Astrocyte (in vitro differentiated cells and primary cell): ENCODE data around the gene SMIM31. TPM values are rescaled to one million over a fixed set of nuclear protein-coding genes. Genes with fewer than 3 reads are reported as not detected.

Experiments used
- DNase-seq: peaks from one replicate; pipeline ENCODE4 v3.0.0-alpha.2; 2010; ENCODE audit warnings: low read depth
- FAIRE-seq: peaks from 2 replicates; lab custom pipeline; 2011; peaks lifted over from hg19 to GRCh38; lab: Jason Lieb, UNC
- H2AFZ ChIP-seq: 2 replicates; pipeline ENCODE4 v1.6.0; 2012; ENCODE audit warnings: low read depth, low read length, inconsistent platforms
- H3K27ac ChIP-seq: 2 replicates; pipeline ENCODE4 v1.5.1; 2011; ENCODE audit warnings: low read depth, low read length, inconsistent platforms
- H3K27me3 ChIP-seq: 2 replicates; pipeline ENCODE4 v1.6.0; 2011; ENCODE audit warnings: low read length, inconsistent platforms; ENCODE audit not compliant: insufficient read depth
- H3K36me3 ChIP-seq: 2 replicates; pipeline ENCODE4 v1.5.1; 2011; ENCODE audit warnings: low read length, inconsistent platforms; ENCODE audit not compliant: insufficient read depth
- H3K4me1 ChIP-seq: 2 replicates; pipeline ENCODE4 v1.5.1; 2011; ENCODE audit warnings: low read length, inconsistent platforms; ENCODE audit not compliant: insufficient read depth
- H3K4me2 ChIP-seq: 2 replicates; pipeline ENCODE4 v1.6.0; 2012; ENCODE audit warnings: low read length, inconsistent platforms
- H3K4me3 ChIP-seq: 2 replicates; pipeline ENCODE4 v1.5.1; 2011; ENCODE audit warnings: low read depth, mild to moderate bottlenecking, low read length, inconsistent platforms; ENCODE audit not compliant: insufficient read depth
- H3K79me2 ChIP-seq: 2 replicates; pipeline ENCODE4 v1.6.0; 2012; ENCODE audit warnings: mild to moderate bottlenecking, low read length, inconsistent platforms; ENCODE audit not compliant: insufficient read depth
- H3K9ac ChIP-seq: 2 replicates; pipeline ENCODE4 v1.6.0; 2012; ENCODE audit warnings: mild to moderate bottlenecking, low read length, inconsistent platforms
- H3K9me3 ChIP-seq: 2 replicates; pipeline ENCODE4 v1.5.1; 2012; ENCODE audit warnings: low read depth, mild to moderate bottlenecking, low read length, inconsistent platforms; ENCODE audit not compliant: insufficient read depth
- H4K20me1 ChIP-seq: 2 replicates; pipeline ENCODE4 v1.6.0; 2012; ENCODE audit warnings: low read length, inconsistent platforms; ENCODE audit not compliant: insufficient read depth
- H3K27ac Mint-ChIP-seq: one replicate; pipeline ENCODE4 v1.8.0; 2021; ENCODE audit warnings: mild to moderate bottlenecking, mixed read lengths; ENCODE audit not compliant: unreplicated experiment
- H3K27me3 Mint-ChIP-seq: one replicate; pipeline ENCODE4 v1.8.0; 2021; ENCODE audit warnings: low read depth, mixed read lengths; ENCODE audit not compliant: unreplicated experiment
- H3K36me3 Mint-ChIP-seq: one replicate; pipeline ENCODE4 v1.8.0; 2021; ENCODE audit warnings: low read depth, mixed read lengths; ENCODE audit not compliant: unreplicated experiment
- H3K4me1 Mint-ChIP-seq: one replicate; pipeline ENCODE4 v1.8.0; 2021; ENCODE audit warnings: low read depth, mixed read lengths; ENCODE audit not compliant: unreplicated experiment
- H3K4me3 Mint-ChIP-seq: one replicate; pipeline ENCODE4 v1.8.0; 2021; ENCODE audit warnings: mild to moderate bottlenecking, moderate library complexity, mixed read lengths; ENCODE audit not compliant: unreplicated experiment
- H3K9me3 Mint-ChIP-seq: one replicate; pipeline ENCODE4 v1.8.0; 2021; ENCODE audit warnings: mild to moderate bottlenecking, mixed read lengths; ENCODE audit not compliant: unreplicated experiment
- CTCF ChIP-seq: IDR thresholded peaks from 2 replicates; pipeline ENCODE4 v1.5.1; 2011; ENCODE audit warnings: low read depth, mild to moderate bottlenecking, inconsistent platforms, low read length, moderate library complexity; ENCODE audit not compliant: insufficient read depth
- EZH2 ChIP-seq: IDR thresholded peaks from 2 replicates; pipeline ENCODE4 v1.6.1; 2012; ENCODE audit warnings: mild to moderate bottlenecking, low read length, inconsistent platforms; ENCODE audit not compliant: insufficient read depth
- total RNA-seq: library from RNA; stranded (reverse); gene quantifications from 2 replicates; pipeline ENCODE4 v1.2.1, GENCODE V29; 2021

The SMIM31 gene
- total RNA-seq, 1 donor from 2014 or later: not detected

- Histone ChIP-seq H3K4me1 (no peaks in the 10 kb centered on the region), H3K36me3 (no peaks in the 10 kb centered on the region), H3K4me3 (no peak overlapping the region), H3K9ac (no peak overlapping the region), H3K9me3 (no peaks in the 10 kb centered on the region), H4K20me1 (no peaks in the 10 kb centered on the region), H3K4me2 (no peak overlapping the region), H3K27ac (no peak overlapping the region), H2AFZ (no peak overlapping the region), H3K79me2 (no peaks in the 10 kb centered on the region), H3K27me3 (peaks cover 2% of the 10 kb centered on the region)
- H3K36me3 Mint-ChIP-seq: no peaks in the 10 kb centered on the region
- no peak overlapping the region for H3K4me3 Mint-ChIP-seq
- peaks cover 1% of the 10 kb centered on the region for H3K9me3 Mint-ChIP-seq
- H3K27me3 Mint-ChIP-seq: no peaks in the 10 kb centered on the region
- TF ChIP-seq EZH2 (no peak), CTCF (no peak)
- no peak for DNase-seq
- FAIRE-seq: no peak
- no peak overlapping the region for H3K27ac Mint-ChIP-seq
- H3K4me1 Mint-ChIP-seq: peaks cover 1% of the 10 kb centered on the region
Measured at GRCh38 chr4:164765833-164766232, 11.9 kb downstream of the SMIM31 start.

- Histone ChIP-seq H3K4me1 (no peaks in the 10 kb centered on the region), H4K20me1 (no peaks in the 10 kb centered on the region), H3K9ac (no peak overlapping the region), H3K79me2 (no peaks in the 10 kb centered on the region), H3K4me2 (no peak overlapping the region), H3K27ac (no peak overlapping the region), H3K4me3 (no peak overlapping the region), H3K36me3 (no peaks in the 10 kb centered on the region), H2AFZ (no peak overlapping the region), H3K27me3 (peaks cover 2% of the 10 kb centered on the region), H3K9me3 (no peaks in the 10 kb centered on the region)
- TF ChIP-seq CTCF (peak; percentile 41), EZH2 (no peak)
- DNase-seq (no peak), FAIRE-seq (no peak)
- Mint-ChIP-seq H3K9me3 (peaks cover 1% of the 10 kb centered on the region), H3K4me1 (peaks cover 1% of the 10 kb centered on the region), H3K27me3 (no peaks in the 10 kb centered on the region), H3K4me3 (no peak overlapping the region), H3K27ac (no peak overlapping the region), H3K36me3 (no peaks in the 10 kb centered on the region)
Measured at GRCh38 chr4:164768516-164768915, 14.6 kb downstream of the SMIM31 start.

- Histone ChIP-seq H3K9me3 (no peaks in the 10 kb centered on the region), H3K36me3 (no peaks in the 10 kb centered on the region), H3K9ac (no peak overlapping the region), H3K4me3 (no peak overlapping the region), H3K27me3 (peaks cover 2% of the 10 kb centered on the region), H3K79me2 (no peaks in the 10 kb centered on the region), H2AFZ (no peak overlapping the region), H4K20me1 (no peaks in the 10 kb centered on the region), H3K4me2 (no peak overlapping the region), H3K27ac (no peak overlapping the region), H3K4me1 (no peaks in the 10 kb centered on the region)
- no peak for DNase-seq
- Mint-ChIP-seq H3K4me3 (no peak overlapping the region), H3K27me3 (no peaks in the 10 kb centered on the region), H3K9me3 (no peaks in the 10 kb centered on the region), H3K27ac (no peak overlapping the region), H3K36me3 (no peaks in the 10 kb centered on the region), H3K4me1 (peaks cover 2% of the 10 kb centered on the region)
- FAIRE-seq: no peak
- TF ChIP-seq CTCF: no peak
- TF ChIP-seq EZH2: no peak
Measured at GRCh38 chr4:164770010-164770724, 16.2 kb downstream of the SMIM31 start.
